SU-DHL-6 (cell line): ENCODE measurements around the gene AGL.

Experiments used
- H2AFZ ChIP-seq: fragments of 200-600 bp; sonication (generic); 2 replicates; pipeline ENCODE4 v1.6.1; 2014; ENCODE audit warnings: low read depth, mild to moderate bottlenecking, moderate library complexity, mixed read lengths, antibody characterized with exemption, low read length; ENCODE audit not compliant: severe bottlenecking
- H3F3A ChIP-seq: fragments of 200-600 bp; shearing (Covaris generic); 2 replicates; pipeline ENCODE4 v1.6.0; 2016; ENCODE audit warnings: antibody characterized with exemption, mild to moderate bottlenecking; ENCODE audit not compliant: insufficient read depth
- H3K27ac ChIP-seq: fragments of 200-600 bp; sonication (generic); 2 replicates; pipeline ENCODE4 v1.5.1; 2016; ENCODE audit warnings: low read depth, mild to moderate bottlenecking, low read length, moderate library complexity, mixed read lengths
- H3K27me3 ChIP-seq: fragments of 200-600 bp; sonication (generic), shearing (Covaris generic); 2 replicates; pipeline ENCODE4 v1.6.0; 2014; ENCODE audit warnings: mild to moderate bottlenecking, low read length
- H3K36me3 ChIP-seq: fragments of 200-600 bp; sonication (generic); 2 replicates; pipeline ENCODE4 v1.6.1; 2014; ENCODE audit warnings: mild to moderate bottlenecking, low read length, mixed read lengths
- H3K4me2 ChIP-seq: fragments of 300-600, 200-600 bp; shearing (Covaris generic), sonication (generic); 2 replicates; pipeline ENCODE4 v1.6.0; 2014; ENCODE audit warnings: low read length, low read depth, mild to moderate bottlenecking; ENCODE audit not compliant: poor library complexity, severe bottlenecking
- H3K4me3 ChIP-seq: fragments of 200-600 bp; sonication (generic); 2 replicates; pipeline ENCODE4 v1.5.1; 2014; ENCODE audit warnings: antibody characterized with exemption, low read length, mild to moderate bottlenecking, mixed read lengths; ENCODE audit not compliant: insufficient read depth, poor library complexity, severe bottlenecking
- H3K79me2 ChIP-seq: fragments of 200-600 bp; sonication (generic); 2 replicates; pipeline ENCODE4 v1.6.1; 2014; ENCODE audit warnings: mild to moderate bottlenecking, low read length, moderate library complexity; ENCODE audit not compliant: insufficient read depth
- H3K9ac ChIP-seq: fragments of 200-600 bp; sonication (generic); 2 replicates; pipeline ENCODE4 v1.7.0; 2014; ENCODE audit warnings: mild to moderate bottlenecking, low read length
- H3K9me2 ChIP-seq: fragments of 200-600 bp; sonication (generic); replicated peaks from 2 replicates; pipeline ENCODE4 v1.6.1; 2014; ENCODE audit warnings: low read length; ENCODE audit not compliant: insufficient read depth
- H3K9me3 ChIP-seq: fragments of 200-600 bp; sonication (generic); 2 replicates; pipeline ENCODE4 v1.6.1; 2014; ENCODE audit warnings: low read length, mixed read lengths; ENCODE audit not compliant: insufficient read depth
- H4K20me1 ChIP-seq: fragments of 200-600 bp; sonication (generic); 2 replicates; pipeline ENCODE4 v1.6.1; 2014; ENCODE audit warnings: low read depth, mild to moderate bottlenecking, antibody characterized with exemption, low read length, moderate library complexity, mixed read lengths
- EZH2phosphoT487 ChIP-seq: fragments of 200-600 bp; sonication (generic), shearing (Covaris generic); conservative IDR thresholded peaks from 2 replicates; pipeline ENCODE4 v1.6.1; 2018; ENCODE audit warnings: mild to moderate bottlenecking, antibody characterized with exemption, low read length, moderate library complexity, mixed read lengths
- TF ChIP-seq, protein P1 (sequence below): fragments of 200-600 bp; sonication (generic); IDR thresholded peaks from one replicate; pipeline ENCODE4 v1.5.1; 2017; ENCODE audit warnings: antibody characterized with exemption, mild to moderate bottlenecking, low read length, moderate library complexity; ENCODE audit not compliant: insufficient read depth, poor library complexity, severe bottlenecking

AGL gene

DNA sequence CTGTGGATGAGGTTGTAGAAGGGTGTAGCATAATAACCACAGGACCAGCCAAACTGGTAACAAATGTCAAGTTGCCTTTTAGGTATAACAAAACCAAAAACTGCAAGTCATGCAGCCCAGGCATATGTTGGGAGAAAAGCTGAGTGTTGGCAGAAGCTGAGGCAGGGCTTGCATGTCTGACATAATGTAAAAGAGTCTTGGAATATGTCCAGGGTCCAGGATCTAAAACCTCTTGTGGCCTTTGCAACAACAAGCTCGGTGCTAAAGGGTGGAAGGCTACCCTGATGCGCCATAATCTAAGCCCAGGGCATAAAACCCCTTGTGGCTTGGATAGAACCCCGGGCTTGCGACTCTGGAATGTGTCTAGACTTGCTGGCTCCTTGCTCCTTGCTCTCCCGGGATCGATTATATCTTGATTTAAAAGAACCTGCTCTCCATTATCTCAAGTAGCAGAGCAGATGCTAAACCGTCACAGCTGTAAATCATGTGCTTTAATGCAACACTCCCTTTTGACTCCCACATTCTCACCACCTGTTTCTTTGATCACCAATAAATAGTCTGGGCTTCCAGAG is 93.1 kb downstream of the AGL start:
- Histone ChIP-seq H3K9ac (no peak overlapping the region), H3K9me2 (no peaks in the 10 kb centered on the region), H3K36me3 (no peaks in the 10 kb centered on the region), H4K20me1 (no peaks in the 10 kb centered on the region), H3K27ac (no peak overlapping the region), H3K27me3 (no peaks in the 10 kb centered on the region), H3K9me3 (no peaks in the 10 kb centered on the region), H3K79me2 (no peaks in the 10 kb centered on the region), H3F3A (no peaks in the 10 kb centered on the region), H2AFZ (no peak overlapping the region), H3K4me2 (no peak overlapping the region), H3K4me3 (no peak overlapping the region)
- TF ChIP-seq, protein P1, sequence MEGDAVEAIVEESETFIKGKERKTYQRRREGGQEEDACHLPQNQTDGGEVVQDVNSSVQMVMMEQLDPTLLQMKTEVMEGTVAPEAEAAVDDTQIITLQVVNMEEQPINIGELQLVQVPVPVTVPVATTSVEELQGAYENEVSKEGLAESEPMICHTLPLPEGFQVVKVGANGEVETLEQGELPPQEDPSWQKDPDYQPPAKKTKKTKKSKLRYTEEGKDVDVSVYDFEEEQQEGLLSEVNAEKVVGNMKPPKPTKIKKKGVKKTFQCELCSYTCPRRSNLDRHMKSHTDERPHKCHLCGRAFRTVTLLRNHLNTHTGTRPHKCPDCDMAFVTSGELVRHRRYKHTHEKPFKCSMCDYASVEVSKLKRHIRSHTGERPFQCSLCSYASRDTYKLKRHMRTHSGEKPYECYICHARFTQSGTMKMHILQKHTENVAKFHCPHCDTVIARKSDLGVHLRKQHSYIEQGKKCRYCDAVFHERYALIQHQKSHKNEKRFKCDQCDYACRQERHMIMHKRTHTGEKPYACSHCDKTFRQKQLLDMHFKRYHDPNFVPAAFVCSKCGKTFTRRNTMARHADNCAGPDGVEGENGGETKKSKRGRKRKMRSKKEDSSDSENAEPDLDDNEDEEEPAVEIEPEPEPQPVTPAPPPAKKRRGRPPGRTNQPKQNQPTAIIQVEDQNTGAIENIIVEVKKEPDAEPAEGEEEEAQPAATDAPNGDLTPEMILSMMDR: no peak
- no peak for TF ChIP-seq EZH2phosphoT487

DNA sequence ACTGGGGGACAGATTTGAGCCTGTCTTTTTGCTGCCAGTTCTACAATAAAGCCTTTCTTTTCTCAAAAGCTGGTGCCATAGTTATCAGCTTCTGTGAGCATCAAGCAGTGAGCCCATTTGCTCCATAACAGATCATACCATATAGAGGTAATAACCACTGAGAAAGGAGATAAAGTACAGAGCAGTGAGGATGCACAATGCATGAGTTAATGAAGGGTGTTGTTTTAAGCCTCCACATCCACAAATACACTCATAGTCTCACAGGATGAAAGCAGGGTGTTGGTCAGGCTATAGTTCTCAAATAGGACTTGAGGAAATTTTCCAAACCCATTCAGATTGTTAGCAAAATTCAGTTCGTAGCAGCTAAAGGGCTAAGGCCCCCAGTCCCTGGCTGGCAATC is 94.0 kb downstream of the AGL start:
- no peak overlapping the region for H3K27ac ChIP-seq
- no peaks in the 10 kb centered on the region for H3F3A ChIP-seq
- H2AFZ ChIP-seq: no peak overlapping the region
- no peaks in the 10 kb centered on the region for H3K27me3 ChIP-seq
- no peak overlapping the region for H3K4me2 ChIP-seq
- no peaks in the 10 kb centered on the region for H3K36me3 ChIP-seq
- H3K79me2 ChIP-seq: no peaks in the 10 kb centered on the region
- TF ChIP-seq, protein P1: no peak
- no peak for TF ChIP-seq EZH2phosphoT487
- H3K9me3 ChIP-seq: no peaks in the 10 kb centered on the region
- H3K9me2 ChIP-seq: no peaks in the 10 kb centered on the region
- no peaks in the 10 kb centered on the region for H4K20me1 ChIP-seq
- H3K9ac ChIP-seq: no peak overlapping the region
- H3K4me3 ChIP-seq: no peak overlapping the region

DNA sequence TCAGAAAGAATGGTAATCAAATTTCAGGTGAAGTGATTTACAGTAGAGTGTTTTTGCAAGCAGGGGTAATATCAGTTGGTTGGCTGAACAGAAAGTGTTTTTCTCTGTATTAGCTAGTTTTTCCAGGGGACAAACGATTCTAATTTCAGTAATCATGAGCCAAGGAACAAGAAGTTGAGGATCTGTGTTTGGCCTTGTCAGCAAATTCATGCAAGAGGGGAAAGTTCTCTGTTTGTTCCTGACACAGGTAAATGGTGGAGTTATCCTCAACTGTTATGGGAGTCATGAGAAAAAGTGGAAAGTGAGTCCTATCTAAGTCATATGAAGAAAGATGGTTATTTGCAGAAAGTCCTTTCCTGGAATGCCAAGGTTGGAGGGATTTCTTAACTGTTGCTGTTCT is 95.0 kb downstream of the AGL start:
- Histone ChIP-seq H3K9ac (no peak overlapping the region), H3K4me2 (no peak overlapping the region), H2AFZ (no peak overlapping the region), H3K36me3 (no peaks in the 10 kb centered on the region), H3K27me3 (no peaks in the 10 kb centered on the region), H4K20me1 (no peaks in the 10 kb centered on the region), H3K9me3 (no peaks in the 10 kb centered on the region), H3K4me3 (no peak overlapping the region), H3K27ac (no peak overlapping the region), H3K79me2 (no peaks in the 10 kb centered on the region), H3K9me2 (no peaks in the 10 kb centered on the region), H3F3A (no peaks in the 10 kb centered on the region)
- no peak for TF ChIP-seq EZH2phosphoT487
- TF ChIP-seq, protein P1: no peak
